Osteoblast (primary cell): ENCODE data around the gene KIF17. TPM values are rescaled to one million over a fixed set of nuclear protein-coding genes. Genes with fewer than 3 reads are reported as not detected.

Experiments used
- DNase-seq: peaks from one replicate; pipeline ENCODE4 v3.0.0; 2011; ENCODE audit warnings: low spot score, mixed read lengths; ENCODE audit not compliant: insufficient read length; ENCODE audit errors: missing footprints
- H2AFZ ChIP-seq: 2 replicates; pipeline ENCODE4 v1.6.0; 2011; ENCODE audit warnings: mild to moderate bottlenecking, low read length
- H3K27ac ChIP-seq: 2 replicates; pipeline ENCODE4 v1.5.1; 2011; ENCODE audit warnings: mild to moderate bottlenecking, low read depth, low read length, moderate library complexity
- H3K27me3 ChIP-seq: 2 replicates; pipeline ENCODE4 v1.6.0; 2012; ENCODE audit warnings: mild to moderate bottlenecking, control low read depth, inconsistent platforms, low read length, moderate library complexity; ENCODE audit not compliant: insufficient read depth
- H3K36me3 ChIP-seq: 2 replicates; pipeline ENCODE4 v1.5.1; 2011; ENCODE audit warnings: mild to moderate bottlenecking, low read length, control low read depth, moderate library complexity; ENCODE audit not compliant: insufficient read depth
- H3K4me1 ChIP-seq: 2 replicates; pipeline ENCODE4 v1.5.1; 2011; ENCODE audit warnings: mild to moderate bottlenecking, low read length, control low read depth, moderate library complexity; ENCODE audit not compliant: insufficient read depth
- H3K4me2 ChIP-seq: 2 replicates; pipeline ENCODE4 v1.6.0; 2011; ENCODE audit warnings: mild to moderate bottlenecking, low read length; ENCODE audit not compliant: insufficient read depth
- H3K4me3 ChIP-seq: fragments of 200-600 bp; sonication (generic); 3 replicates; pipeline ENCODE4 v1.5.1; 2012; ENCODE audit warnings: mild to moderate bottlenecking, low read length, inconsistent platforms; ENCODE audit not compliant: insufficient read depth
- H3K79me2 ChIP-seq: 2 replicates; pipeline ENCODE4 v1.6.0; 2012; ENCODE audit warnings: mild to moderate bottlenecking, low read length, control low read depth, inconsistent platforms; ENCODE audit not compliant: insufficient read depth
- H3K9me3 ChIP-seq: 2 replicates; pipeline ENCODE4 v1.5.1; 2011; ENCODE audit warnings: low read depth, low read length, control low read depth
- H4K20me1 ChIP-seq: 2 replicates; pipeline ENCODE4 v1.6.0; 2012; ENCODE audit warnings: mild to moderate bottlenecking, low read length, control low read depth; ENCODE audit not compliant: insufficient read depth
- CTCF ChIP-seq: IDR thresholded peaks from 2 replicates; pipeline ENCODE4 v1.5.1; 2011; ENCODE audit warnings: mild to moderate bottlenecking, low read depth, low read length, moderate library complexity; ENCODE audit errors: extremely low read depth
- total RNA-seq: library from RNA; depleted of rRNA; stranded (reverse); fragments of >200 nt; gene quantifications from 2 replicates; pipeline ENCODE4 v1.2.3, GENCODE V29; 2012

Gene KIF17
- total RNA-seq, 1 donor = 0.36 TPM

GRCh38 chr1:20726932-20727745 lies 9.3 kb upstream of the KIF17 start:
- H2AFZ ChIP-seq = no peak overlapping the region
- TF ChIP-seq CTCF = no peak
- H3K9me3 ChIP-seq = no peaks in the 10 kb centered on the region
- no peak overlapping the region for H3K4me2 ChIP-seq
- H3K4me1 ChIP-seq = peaks cover under 1% of the 10 kb centered on the region
- peaks cover 28% of the 10 kb centered on the region for H3K27me3 ChIP-seq
- no peaks in the 10 kb centered on the region for H3K36me3 ChIP-seq
- no peak overlapping the region for H3K27ac ChIP-seq
- peak; percentile 72 for DNase-seq
- H4K20me1 ChIP-seq = peaks cover 5% of the 10 kb centered on the region
- no peaks in the 10 kb centered on the region for H3K79me2 ChIP-seq
- no peak overlapping the region for H3K4me3 ChIP-seq

- peak; percentile 65 for DNase-seq
- no peak for TF ChIP-seq CTCF
- no peaks in the 10 kb centered on the region for H3K79me2 ChIP-seq
- H3K4me1 ChIP-seq = no peaks in the 10 kb centered on the region
- no peak overlapping the region for H3K4me2 ChIP-seq
- H3K36me3 ChIP-seq = no peaks in the 10 kb centered on the region
- no peak overlapping the region for H3K4me3 ChIP-seq
- no peak overlapping the region for H3K27ac ChIP-seq
- peaks cover 5% of the 10 kb centered on the region for H4K20me1 ChIP-seq
- no peak overlapping the region for H2AFZ ChIP-seq
- H3K9me3 ChIP-seq = no peaks in the 10 kb centered on the region
- H3K27me3 ChIP-seq = peaks cover 26% of the 10 kb centered on the region
Measured at GRCh38 chr1:20726118-20726911, 8.5 kb upstream of the KIF17 start.

- no peak for TF ChIP-seq CTCF
- Histone ChIP-seq H3K79me2 (no peaks in the 10 kb centered on the region), H3K36me3 (no peaks in the 10 kb centered on the region), H4K20me1 (no peaks in the 10 kb centered on the region), H3K4me3 (no peak overlapping the region), H3K9me3 (no peaks in the 10 kb centered on the region), H3K4me2 (no peak overlapping the region), H3K4me1 (no peaks in the 10 kb centered on the region), H2AFZ (no peak overlapping the region), H3K27ac (no peak overlapping the region), H3K27me3 (peaks cover 18% of the 10 kb centered on the region)
- DNase-seq = peak; percentile 95
Measured at GRCh38 chr1:20725189-20726117, 7.6 kb upstream of the KIF17 start.
